WTC11 (cell line): ENCODE measurements around the gene NSF. TPM values are rescaled to one million over a fixed set of nuclear protein-coding genes. Genes with fewer than 3 reads are reported as not detected.

Experiments used
- ATAC-seq: fragments of 200-7000 bp; cut with Tn5 transposase; 2 replicates; pipeline ENCODE4 v1.10.0; 2021; ENCODE audit warnings: mild to moderate bottlenecking, moderate library complexity
- CTCF ChIA-PET: fragments of 300-600 bp; sonication (Branson Sonifier 250); formaldehyde crosslinking; loops from one replicate; lab custom pipeline; 2021; ENCODE audit warnings: antibody characterized with exemption; lab: Charles Lee
- POLR2A ChIA-PET: fragments of 350-600 bp; sonication (Branson Sonifier 250); formaldehyde crosslinking; loops from one replicate; lab custom pipeline; 2021; ENCODE audit warnings: antibody characterized with exemption; lab: Charles Lee
- DNase-seq: peaks from one replicate; pipeline ENCODE4 v3.0.0; 2021; ENCODE audit warnings: low spot score
- H3K27ac Mint-ChIP-seq: 2 replicates; pipeline ENCODE4 v1.8.0; 2021; ENCODE audit warnings: mixed read lengths
- H3K27me3 Mint-ChIP-seq: 2 replicates; pipeline ENCODE4 v1.8.0; 2021; ENCODE audit warnings: low read depth, mild to moderate bottlenecking, moderate library complexity, mixed read lengths
- H3K36me3 Mint-ChIP-seq: 2 replicates; pipeline ENCODE4 v1.8.0; 2021; ENCODE audit warnings: mixed read lengths
- H3K4me1 Mint-ChIP-seq: 2 replicates; pipeline ENCODE4 v1.8.0; 2022; ENCODE audit warnings: mixed read lengths
- H3K4me3 Mint-ChIP-seq: 2 replicates; pipeline ENCODE4 v1.8.0; 2021; ENCODE audit warnings: mild to moderate bottlenecking, moderate library complexity, mixed read lengths
- H3K9me3 Mint-ChIP-seq: 2 replicates; pipeline ENCODE4 v1.8.0; 2021; ENCODE audit warnings: mixed read lengths
- ATF6 ChIP-seq: sonication (generic); formaldehyde crosslinking; IDR thresholded peaks from 2 replicates; pipeline ENCODE4 v1.8.1; 2023; ENCODE audit warnings: mild to moderate bottlenecking, missing genetic modification reagents
- E2F1 ChIP-seq: sonication (generic); formaldehyde crosslinking; IDR thresholded peaks from 2 replicates; pipeline ENCODE4 v1.8.0; 2022; ENCODE audit warnings: mild to moderate bottlenecking, missing genetic modification reagents
- ETV6 ChIP-seq: sonication (generic); formaldehyde crosslinking; IDR thresholded peaks from 2 replicates; pipeline ENCODE4 v1.8.1; 2022; ENCODE audit warnings: mild to moderate bottlenecking, missing genetic modification reagents
- FOXP4 ChIP-seq: sonication (generic); formaldehyde crosslinking; IDR thresholded peaks from 2 replicates; pipeline ENCODE4 v1.8.0; 2022; ENCODE audit warnings: mild to moderate bottlenecking, missing genetic modification reagents
- NR1H2 ChIP-seq: sonication (generic); formaldehyde crosslinking; IDR thresholded peaks from 2 replicates; pipeline ENCODE4 v1.9.0; 2021; ENCODE audit warnings: mild to moderate bottlenecking, moderate library complexity, missing genetic modification reagents
- NR2C2 ChIP-seq: sonication (generic); formaldehyde crosslinking; IDR thresholded peaks from 2 replicates; pipeline ENCODE4 v1.8.0; 2022; ENCODE audit warnings: mild to moderate bottlenecking, missing genetic modification reagents
- PRDM15 ChIP-seq: sonication (generic); formaldehyde crosslinking; IDR thresholded peaks from 2 replicates; pipeline ENCODE4 v1.8.0; 2022; ENCODE audit warnings: missing genetic modification reagents
- RORB ChIP-seq: fragments of 250-450 bp; sonication (Bioruptor Pico); IDR thresholded peaks from 2 replicates; pipeline ENCODE4 v1.9.0; 2021; ENCODE audit warnings: mild to moderate bottlenecking
- ZNF219 ChIP-seq: sonication (generic); formaldehyde crosslinking; IDR thresholded peaks from 2 replicates; pipeline ENCODE4 v1.8.0; 2023; ENCODE audit warnings: missing genetic modification reagents, mild to moderate bottlenecking, borderline replicate concordance
- ZSCAN18 ChIP-seq: fragments of 250-450 bp; sonication (Bioruptor Pico); IDR thresholded peaks from 2 replicates; pipeline ENCODE4 v2.1.2; 2022; ENCODE audit warnings: mild to moderate bottlenecking, moderate library complexity
- total RNA-seq: library from RNA; stranded (reverse); gene quantifications from 3 replicates; pipeline ENCODE4 v1.2.3, GENCODE V29; 2021
- TF ChIP-seq, protein P1 (sequence below): sonication (generic); formaldehyde crosslinking; IDR thresholded peaks from 2 replicates; pipeline ENCODE4 v1.8.1; 2022; ENCODE audit warnings: mild to moderate bottlenecking, moderate library complexity, missing genetic modification reagents
- TF ChIP-seq, protein P2 (sequence below): fragments of 250-450 bp; sonication (Bioruptor Pico); IDR thresholded peaks from 2 replicates; pipeline ENCODE4 v1.9.0; 2021; ENCODE audit warnings: mild to moderate bottlenecking, borderline replicate concordance
- TF ChIP-seq, protein P3 (sequence below): fragments of 250-450 bp; sonication (Bioruptor Pico); conservative IDR thresholded peaks from 2 replicates; pipeline ENCODE4 v1.9.0; 2021; ENCODE audit warnings: mild to moderate bottlenecking

The NSF gene
- total RNA-seq, 1 experiment from 2014 or later, result 23.0 TPM

DNA sequence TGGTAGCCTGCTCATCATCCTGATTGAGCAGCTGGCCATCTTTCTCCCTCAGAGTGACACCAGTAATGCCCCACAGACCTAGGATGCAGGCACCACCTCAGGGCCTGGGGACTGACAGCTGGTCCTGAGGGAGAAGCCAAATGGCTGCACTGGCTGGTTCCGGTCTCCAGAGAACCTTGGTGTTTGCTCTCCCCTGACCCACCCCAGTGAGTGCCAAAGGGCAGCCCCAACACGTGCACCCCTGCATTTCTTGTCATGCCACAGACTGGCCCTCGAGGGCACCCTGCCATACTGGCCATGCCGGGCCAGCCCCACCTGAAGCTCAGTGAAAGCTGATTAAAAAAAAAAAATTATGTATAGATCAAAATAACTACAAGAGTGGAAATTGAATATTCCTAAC, 127.5 kb downstream of the NSF start (continued):
- TF ChIP-seq FOXP4 (CRISPR knock-in tag) (no peak), ZNF219 (CRISPR knock-in tag) (no peak), NR1H2 (CRISPR knock-in tag) (no peak), RORB (CRISPR knock-in tag) (no peak), ZSCAN18 (CRISPR knock-in tag) (no peak)
- TF ChIP-seq, protein P1, sequence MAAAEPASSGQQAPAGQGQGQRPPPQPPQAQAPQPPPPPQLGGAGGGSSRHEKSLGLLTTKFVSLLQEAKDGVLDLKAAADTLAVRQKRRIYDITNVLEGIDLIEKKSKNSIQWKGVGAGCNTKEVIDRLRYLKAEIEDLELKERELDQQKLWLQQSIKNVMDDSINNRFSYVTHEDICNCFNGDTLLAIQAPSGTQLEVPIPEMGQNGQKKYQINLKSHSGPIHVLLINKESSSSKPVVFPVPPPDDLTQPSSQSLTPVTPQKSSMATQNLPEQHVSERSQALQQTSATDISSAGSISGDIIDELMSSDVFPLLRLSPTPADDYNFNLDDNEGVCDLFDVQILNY (CRISPR knock-in tag), result no peak
- TF ChIP-seq, protein P2, sequence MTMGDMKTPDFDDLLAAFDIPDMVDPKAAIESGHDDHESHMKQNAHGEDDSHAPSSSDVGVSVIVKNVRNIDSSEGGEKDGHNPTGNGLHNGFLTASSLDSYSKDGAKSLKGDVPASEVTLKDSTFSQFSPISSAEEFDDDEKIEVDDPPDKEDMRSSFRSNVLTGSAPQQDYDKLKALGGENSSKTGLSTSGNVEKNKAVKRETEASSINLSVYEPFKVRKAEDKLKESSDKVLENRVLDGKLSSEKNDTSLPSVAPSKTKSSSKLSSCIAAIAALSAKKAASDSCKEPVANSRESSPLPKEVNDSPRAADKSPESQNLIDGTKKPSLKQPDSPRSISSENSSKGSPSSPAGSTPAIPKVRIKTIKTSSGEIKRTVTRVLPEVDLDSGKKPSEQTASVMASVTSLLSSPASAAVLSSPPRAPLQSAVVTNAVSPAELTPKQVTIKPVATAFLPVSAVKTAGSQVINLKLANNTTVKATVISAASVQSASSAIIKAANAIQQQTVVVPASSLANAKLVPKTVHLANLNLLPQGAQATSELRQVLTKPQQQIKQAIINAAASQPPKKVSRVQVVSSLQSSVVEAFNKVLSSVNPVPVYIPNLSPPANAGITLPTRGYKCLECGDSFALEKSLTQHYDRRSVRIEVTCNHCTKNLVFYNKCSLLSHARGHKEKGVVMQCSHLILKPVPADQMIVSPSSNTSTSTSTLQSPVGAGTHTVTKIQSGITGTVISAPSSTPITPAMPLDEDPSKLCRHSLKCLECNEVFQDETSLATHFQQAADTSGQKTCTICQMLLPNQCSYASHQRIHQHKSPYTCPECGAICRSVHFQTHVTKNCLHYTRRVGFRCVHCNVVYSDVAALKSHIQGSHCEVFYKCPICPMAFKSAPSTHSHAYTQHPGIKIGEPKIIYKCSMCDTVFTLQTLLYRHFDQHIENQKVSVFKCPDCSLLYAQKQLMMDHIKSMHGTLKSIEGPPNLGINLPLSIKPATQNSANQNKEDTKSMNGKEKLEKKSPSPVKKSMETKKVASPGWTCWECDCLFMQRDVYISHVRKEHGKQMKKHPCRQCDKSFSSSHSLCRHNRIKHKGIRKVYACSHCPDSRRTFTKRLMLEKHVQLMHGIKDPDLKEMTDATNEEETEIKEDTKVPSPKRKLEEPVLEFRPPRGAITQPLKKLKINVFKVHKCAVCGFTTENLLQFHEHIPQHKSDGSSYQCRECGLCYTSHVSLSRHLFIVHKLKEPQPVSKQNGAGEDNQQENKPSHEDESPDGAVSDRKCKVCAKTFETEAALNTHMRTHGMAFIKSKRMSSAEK, result no peak
- TF ChIP-seq, all 79 proteins: peak for 0

DNA sequence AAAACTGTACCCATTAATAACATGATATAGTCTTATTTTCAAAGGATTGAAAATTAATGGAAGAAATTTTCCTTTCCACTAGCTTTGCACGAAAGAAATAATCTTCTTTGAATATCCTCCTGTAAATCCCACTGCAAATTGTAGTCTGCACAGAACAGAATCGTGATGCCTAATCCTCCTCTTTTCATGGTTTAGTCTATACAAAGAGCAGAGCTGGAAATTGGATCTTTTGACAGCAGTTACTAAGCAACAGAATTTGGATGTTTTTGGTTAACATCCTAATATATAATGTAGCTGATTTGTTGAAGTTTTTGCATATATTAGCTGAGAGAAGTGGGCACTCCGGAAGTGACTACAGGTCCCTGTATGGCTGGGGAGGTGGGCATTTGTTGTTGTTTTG, 129.4 kb downstream of the NSF start:
- ChIA-PET CTCF (no interaction called here), POLR2A (no interaction called here)
- H3K27ac Mint-ChIP-seq, result no peak overlapping the region
- no peaks in the 10 kb centered on the region for H3K36me3 Mint-ChIP-seq
- H3K4me1 Mint-ChIP-seq, result no peaks in the 10 kb centered on the region
- no peak overlapping the region for H3K4me3 Mint-ChIP-seq
- no peaks in the 10 kb centered on the region for H3K27me3 Mint-ChIP-seq
- H3K9me3 Mint-ChIP-seq, result no peaks in the 10 kb centered on the region
- no peak for DNase-seq
- ATAC-seq, result no peak
- TF ChIP-seq, protein P3, sequence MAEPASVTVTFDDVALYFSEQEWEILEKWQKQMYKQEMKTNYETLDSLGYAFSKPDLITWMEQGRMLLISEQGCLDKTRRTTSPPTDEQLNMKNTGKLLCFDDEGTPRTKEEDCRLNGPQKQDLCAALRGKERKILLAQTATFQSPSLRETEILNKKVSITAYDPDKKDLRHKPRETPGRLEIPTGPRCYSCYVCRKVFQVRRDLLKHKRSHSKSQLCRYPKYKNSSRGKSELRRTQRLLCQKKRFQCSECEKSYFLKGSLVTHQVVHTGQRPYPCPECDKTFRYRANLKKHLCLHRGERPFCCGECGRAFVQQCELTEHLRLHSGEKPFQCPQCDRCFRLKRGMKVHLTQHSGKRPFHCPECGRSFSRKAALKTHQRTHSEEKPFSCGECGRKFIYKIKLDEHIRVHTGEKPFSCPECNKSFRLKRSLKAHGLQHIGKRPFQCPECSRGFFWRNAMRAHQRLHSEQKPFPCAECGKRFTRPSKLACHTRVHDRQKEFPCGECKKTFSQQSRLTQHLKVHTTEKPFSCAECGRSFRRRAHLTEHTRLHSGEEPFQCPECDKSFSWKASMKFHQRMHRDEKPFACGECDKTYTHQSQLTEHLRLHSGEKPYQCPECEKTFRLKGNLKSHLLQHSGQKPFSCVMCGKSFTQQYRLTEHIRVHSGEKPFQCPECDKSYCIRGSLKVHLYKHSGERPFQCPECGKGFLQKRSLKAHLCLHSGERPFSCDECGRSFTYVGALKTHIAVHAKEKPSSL (CRISPR knock-in tag), result no peak
- TF ChIP-seq ZNF219 (CRISPR knock-in tag), result no peak
- TF ChIP-seq NR2C2 (CRISPR knock-in tag), result no peak
- no peak for TF ChIP-seq ATF6
- TF ChIP-seq PRDM15 (CRISPR knock-in tag), result no peak
- TF ChIP-seq ETV6 (CRISPR knock-in tag), result no peak
- no peak for TF ChIP-seq E2F1 (CRISPR knock-in tag)
